Measurements from ENCODE around the gene GABRB1. TPM values are rescaled to one million over a fixed set of nuclear protein-coding genes. Genes with fewer than 3 reads are reported as not detected.

Gene GABRB1
- total RNA-seq, 1 experiment from 2014 or later = not detected

- BruUV-seq (replicated peaks) = no TSS peak
- Histone ChIP-seq H3K79me2 (ENCODE audit: insufficient read depth, low read length) (no peaks in the 10 kb centered on the region), H3K27ac (ENCODE audit: low read depth, low read length) (no peak overlapping the region), H2AFZ (ENCODE audit: low read depth, low read length, poor library complexity, severe bottlenecking) (no peak overlapping the region), H3K36me3 (ENCODE audit: control insufficient read depth in 1 of 2, insufficient read depth in 2 of 2, low read length in 2 of 2) (no peaks in the 10 kb centered on the region), H3K4me3 (replicated peaks in 1 of 2; ENCODE audit: low read depth in 1 of 2, low read length in 2 of 2) (no peak overlapping the region), H3K9me3 (ENCODE audit: control insufficient read depth in 1 of 2, insufficient read depth in 1 of 2, low read depth in 1 of 2, low read length in 2 of 2) (no peaks in the 10 kb centered on the region), H3K4me2 (ENCODE audit: low read length) (no peak overlapping the region), H3K4me1 (ENCODE audit: control insufficient read depth in 1 of 2, insufficient read depth in 2 of 2, low read length in 2 of 2) (no peaks in the 10 kb centered on the region), H3K27me3 (ENCODE audit: insufficient read depth, low read length) (no peaks in the 10 kb centered on the region), H4K20me1 (ENCODE audit: insufficient read depth) (no peaks in the 10 kb centered on the region), H3K9me2 (ENCODE audit: insufficient read depth) (no peaks in the 10 kb centered on the region), H3K9ac (ENCODE audit: low read length) (no peak overlapping the region)
- DNase-seq (ENCODE audit: low read depth, low spot score) (no peak), ATAC-seq (no peak)
- intact Hi-C loops (cut with micrococcal nuclease) = no loop called here
- CTCF ChIA-PET = no interaction called here
- RAD21 ChIA-PET (ENCODE audit: low non-redundant PET in 1 of 2, low total read pairs in 2 of 2, uncharacterized antibody in 2 of 2, unreplicated experiment in 2 of 2) = no interaction called here
- TF ChIP-seq CBX3 (IDR thresholded peaks at IDR 0.05; ENCODE audit: low read depth) (no peak), SRF (IDR thresholded peaks at IDR 0.05; ENCODE audit: low read depth) (no peak), YY1 (IDR thresholded peaks at IDR 0.05; ENCODE audit: extremely low read depth, insufficient replicate concordance, low read depth, low read length) (no peak), REST (IDR thresholded peaks at IDR 0.05; ENCODE audit: low read depth) (no peak), EGR1 (IDR thresholded peaks at IDR 0.05; ENCODE audit: low read depth) (no peak), POLR2AphosphoS5 (IDR thresholded peaks at IDR 0.05; ENCODE audit: low read depth, low read length) (no peak), ZNF274 (IDR thresholded peaks at IDR 0.05; ENCODE audit: low read depth, low read length) (no peak), EZH2 (IDR thresholded peaks at IDR 0.05) (no peak)
- TF ChIP-seq, protein P1, sequence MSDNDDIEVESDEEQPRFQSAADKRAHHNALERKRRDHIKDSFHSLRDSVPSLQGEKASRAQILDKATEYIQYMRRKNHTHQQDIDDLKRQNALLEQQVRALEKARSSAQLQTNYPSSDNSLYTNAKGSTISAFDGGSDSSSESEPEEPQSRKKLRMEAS (IDR thresholded peaks at IDR 0.05) = no peak
- TF ChIP-seq, protein P2, sequence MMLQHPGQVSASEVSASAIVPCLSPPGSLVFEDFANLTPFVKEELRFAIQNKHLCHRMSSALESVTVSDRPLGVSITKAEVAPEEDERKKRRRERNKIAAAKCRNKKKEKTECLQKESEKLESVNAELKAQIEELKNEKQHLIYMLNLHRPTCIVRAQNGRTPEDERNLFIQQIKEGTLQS (IDR thresholded peaks at IDR 0.05) = no peak
- TF ChIP-seq, protein P3, sequence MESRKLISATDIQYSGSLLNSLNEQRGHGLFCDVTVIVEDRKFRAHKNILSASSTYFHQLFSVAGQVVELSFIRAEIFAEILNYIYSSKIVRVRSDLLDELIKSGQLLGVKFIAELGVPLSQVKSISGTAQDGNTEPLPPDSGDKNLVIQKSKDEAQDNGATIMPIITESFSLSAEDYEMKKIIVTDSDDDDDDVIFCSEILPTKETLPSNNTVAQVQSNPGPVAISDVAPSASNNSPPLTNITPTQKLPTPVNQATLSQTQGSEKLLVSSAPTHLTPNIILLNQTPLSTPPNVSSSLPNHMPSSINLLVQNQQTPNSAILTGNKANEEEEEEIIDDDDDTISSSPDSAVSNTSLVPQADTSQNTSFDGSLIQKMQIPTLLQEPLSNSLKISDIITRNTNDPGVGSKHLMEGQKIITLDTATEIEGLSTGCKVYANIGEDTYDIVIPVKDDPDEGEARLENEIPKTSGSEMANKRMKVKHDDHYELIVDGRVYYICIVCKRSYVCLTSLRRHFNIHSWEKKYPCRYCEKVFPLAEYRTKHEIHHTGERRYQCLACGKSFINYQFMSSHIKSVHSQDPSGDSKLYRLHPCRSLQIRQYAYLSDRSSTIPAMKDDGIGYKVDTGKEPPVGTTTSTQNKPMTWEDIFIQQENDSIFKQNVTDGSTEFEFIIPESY (IDR thresholded peaks at IDR 0.05; ENCODE audit: extremely low read depth, insufficient replicate concordance, low read length) = no peak
- POLR2A ChIA-PET = no interaction called here
Measured at GRCh38 chr4:47213106-47213505, 181.7 kb downstream of the GABRB1 start.

Data from HCT116 (cell line).